Measurements from ENCODE around the gene PTPRCAP. TPM values are rescaled to one million over a fixed set of nuclear protein-coding genes. Genes with fewer than 3 reads are reported as not detected.
A peak's percentile ranks its signal among the peaks of the same experiment; 100 is the strongest.
"Not testable (repeated sequence)": the region's sequence is repeated elsewhere in the genome, so short reads cannot be mapped to it uniquely, and the experiment has no call there.

The PTPRCAP gene
- total and polyA plus RNA-seq, 4 experiments from 2014 or later = 208 to 613 (median 420) TPM

DNA sequence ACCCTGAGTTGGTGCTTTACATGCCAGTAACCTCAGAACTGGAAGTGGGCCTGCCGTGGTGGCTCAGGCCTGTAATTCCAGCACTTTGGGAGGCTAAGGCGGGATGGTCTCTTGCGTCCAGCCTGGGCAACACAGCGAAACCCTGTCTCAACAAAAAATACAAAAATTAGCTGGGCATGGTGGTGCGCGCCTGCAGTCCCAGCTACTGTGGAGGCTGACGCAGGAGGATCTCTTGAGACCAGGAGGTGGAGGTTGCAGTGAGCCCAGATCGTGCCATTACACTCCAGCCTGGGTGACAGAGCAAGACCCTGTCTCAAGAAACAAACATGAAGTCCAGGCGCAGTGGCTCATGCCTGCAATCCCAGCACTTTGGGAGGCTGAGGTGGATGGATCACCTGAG lies 34.4 kb downstream of the PTPRCAP start:
- H3K9me3 ChIP-seq (ENCODE audit: control insufficient read depth in 1 of 2, low read length in 2 of 2); H3K9me3 Mint-ChIP-seq; H3K27me3 Mint-ChIP-seq; H3K27me3 ChIP-seq (ENCODE audit: insufficient read depth, low read length); DNase-seq: not testable (repeated sequence)
- CTCF ChIA-PET (ENCODE audit: partially characterized antibody) = interaction anchor here (1.0 to 5.7 kb wide), 15 partner anchors 10 to 227 kb away, joined by 3 to 65 read pairs (median 6); partner anchors contain the start of genes CARNS1, NUDT8, POLD4 and PTPRCAP
- Histone ChIP-seq H3K36me3 (ENCODE audit: insufficient read depth, low read length) (peaks cover 33% of the 10 kb centered on the region), H3K27ac (ENCODE audit: low read depth, low read length) (peak overlapping the region; percentile 81), H3K4me1 (ENCODE audit: insufficient read depth, low read length) (peaks cover 78% of the 10 kb centered on the region), H3K4me3 (ENCODE audit: low read length in 2 of 2) (peak overlapping the region; percentile 17 to 77)
- H3K4me3 Mint-ChIP-seq = peak overlapping the region; percentile 93 to 100 (median 96)
- POLR2A ChIA-PET (ENCODE audit: partially characterized antibody) = interaction anchor here (1.1 to 21.5 kb wide), 17 partner anchors 11 to 163 kb away, joined by 3 to 2262 read pairs (median 16); partner anchors contain the start of genes AIP, ANKRD13D, CARNS1 and CDK2AP2
- peaks cover 18 to 50% of the 10 kb centered on the region in 2 donors for H3K36me3 Mint-ChIP-seq
- H3K27ac Mint-ChIP-seq = peak overlapping the region; percentile 37 to 98 (median 95)
- peaks cover 27 to 80% (median 45%) of the 10 kb centered on the region in 4 donors for H3K4me1 Mint-ChIP-seq
- intact Hi-C loops (cut with micrococcal nuclease) = loop anchor here (1.0 to 2.0 kb wide), 5 partner anchors 14 to 80 kb away; partner anchors contain the start of genes AIP, PTPRCAP and RPS6KB2

DNA sequence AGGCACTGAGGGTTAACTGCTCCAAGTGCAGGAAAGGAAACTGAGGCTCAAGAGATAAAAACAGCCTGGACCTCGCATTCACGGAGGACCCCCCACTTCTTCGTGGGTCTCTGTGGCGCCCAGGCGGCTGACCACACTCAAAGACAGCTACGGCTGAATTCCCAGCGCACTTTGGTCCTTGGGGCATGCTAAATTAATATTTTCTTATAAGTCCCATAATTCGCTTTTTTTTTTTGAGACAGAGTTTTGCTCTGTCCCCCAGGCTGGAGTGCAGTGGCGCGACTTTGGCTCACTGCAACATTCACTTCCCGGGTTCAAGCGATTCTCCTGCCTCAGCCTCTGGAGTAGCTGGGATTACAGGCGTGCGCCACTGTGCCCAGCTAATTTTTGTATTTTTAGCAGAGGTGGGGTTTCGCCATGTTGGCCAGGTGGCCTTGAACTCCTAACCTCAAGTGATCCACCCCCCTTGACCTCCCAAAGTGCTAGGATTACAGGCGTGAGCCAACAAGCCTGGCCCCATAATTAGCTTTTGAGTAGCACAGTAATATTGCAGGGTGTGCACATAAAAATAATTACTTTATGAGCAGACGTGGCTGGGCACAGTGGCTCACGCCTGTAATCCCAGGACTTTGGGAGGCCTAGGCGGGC lies 35.2 kb downstream of the PTPRCAP start:
- H3K27ac Mint-ChIP-seq = peak overlapping the region; percentile 81 to 98 (median 89)
- H3K4me3 Mint-ChIP-seq = peak overlapping the region; percentile 76 to 97 (median 85)
- H3K27me3 ChIP-seq (ENCODE audit: insufficient read depth, low read length); H3K9me3 Mint-ChIP-seq; H3K27me3 Mint-ChIP-seq; H3K9me3 ChIP-seq (ENCODE audit: control insufficient read depth in 1 of 2, low read length in 2 of 2); DNase-seq: not testable (repeated sequence)
- ChIA-PET CTCF (ENCODE audit: partially characterized antibody) (interaction anchor here (0.9 to 5.7 kb wide), 28 partner anchors 11 to 227 kb away, joined by 3 to 65 read pairs (median 6); partner anchors contain the start of genes CARNS1, NUDT8, PITPNM1 and POLD4), POLR2A (ENCODE audit: partially characterized antibody) (interaction anchor here (0.6 to 21.5 kb wide), 23 partner anchors 10 to 1512 kb away, joined by 3 to 2262 read pairs (median 9); partner anchors contain the start of genes AIP, ANKRD13D, CABP4 and CARNS1)
- H3K4me1 ChIP-seq (ENCODE audit: insufficient read depth, low read length) = peaks cover 78% of the 10 kb centered on the region
- H3K36me3 ChIP-seq (ENCODE audit: insufficient read depth, low read length) = peaks cover 41% of the 10 kb centered on the region
- peaks cover 29 to 80% (median 45%) of the 10 kb centered on the region in 4 donors for H3K4me1 Mint-ChIP-seq
- peaks cover 23 to 56% of the 10 kb centered on the region in 2 donors for H3K36me3 Mint-ChIP-seq
- H3K4me3 ChIP-seq (ENCODE audit: low read length in 2 of 2) = peak overlapping the region; percentile 43 to 88
- intact Hi-C loops (cut with micrococcal nuclease) = loop anchor here (2.0 kb wide), 1 partner anchor 34 kb away; the partner anchor contains the start of gene PTPRCAP
- H3K27ac ChIP-seq (ENCODE audit: low read depth, low read length) = peak overlapping the region; percentile 81

DNA sequence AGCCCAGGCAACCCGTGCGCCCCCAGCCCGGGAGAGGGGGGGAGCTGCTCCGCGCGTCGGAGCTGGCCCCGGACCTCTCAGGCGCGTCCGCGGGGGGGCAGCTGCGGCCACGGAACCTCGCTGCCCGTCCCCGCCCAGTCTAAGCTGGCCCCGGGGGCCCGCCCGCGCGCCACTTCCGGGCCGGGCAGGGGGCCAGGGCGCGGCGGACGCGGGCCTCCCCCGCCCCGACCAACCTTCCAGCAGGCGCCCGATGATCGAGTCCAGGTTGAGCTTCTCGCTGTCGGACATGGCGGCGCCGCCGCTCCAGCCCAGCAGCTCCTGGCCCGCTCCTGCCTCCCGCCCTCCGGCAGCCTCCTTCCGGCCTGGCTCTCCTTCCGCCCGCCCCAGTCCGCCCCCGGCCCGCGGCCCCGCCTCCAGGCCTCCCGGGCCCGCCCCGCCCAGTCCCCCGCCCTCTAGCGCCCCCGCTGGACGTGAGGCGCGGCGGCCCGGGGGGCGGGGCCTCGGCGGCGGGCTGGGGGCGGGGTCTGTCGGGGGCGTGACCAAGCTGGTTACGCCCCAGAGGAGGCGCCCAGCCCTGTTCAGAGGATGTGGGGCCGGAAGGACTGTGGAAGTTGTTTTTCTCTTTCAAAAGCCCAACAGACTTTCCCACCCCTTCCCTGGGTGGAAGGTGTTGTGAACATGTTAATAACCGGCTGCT lies 35.8 kb downstream of the PTPRCAP start, which contains the start of gene PPP1CA:
Gene PPP1CA, minus strand, starts transcription at position 364 of the 697 bp plus-strand sequence. Its CDS starts 76 bp downstream, at position 288.
- ChIA-PET CTCF (ENCODE audit: partially characterized antibody) (interaction anchor here (0.9 to 5.7 kb wide), 28 partner anchors 11 to 229 kb away, joined by 3 to 65 read pairs (median 6); partner anchors contain the start of genes AIP, CARNS1, PITPNM1 and POLD4), POLR2A (ENCODE audit: partially characterized antibody) (interaction anchor here (0.6 to 21.5 kb wide), 32 partner anchors 7 to 1511 kb away, joined by 3 to 2262 read pairs (median 7); partner anchors contain the start of genes AIP, ANKRD13D, CABP4 and CARNS1)
- H3K4me1 ChIP-seq (ENCODE audit: insufficient read depth, low read length) = peaks cover 78% of the 10 kb centered on the region
- Mint-ChIP-seq H3K9me3 (no peaks in the 10 kb centered on the region), H3K4me3 (peak within 1 kb of the TSS; percentile 89 to 97 (median 92)), H3K4me1 (peaks cover 27 to 80% (median 45%) of the 10 kb centered on the region in 4 donors), H3K27ac (peak within 1 kb of the TSS; percentile 83 to 98 (median 89)), H3K27me3 (no peaks in the 10 kb centered on the region), H3K36me3 (peaks cover 22 to 54% of the 10 kb centered on the region in 2 donors)
- DNase-seq = peak; percentile 87 to 97 (median 92)
- peaks cover 37% of the 10 kb centered on the region for H3K36me3 ChIP-seq (ENCODE audit: insufficient read depth, low read length)
- H3K27me3 ChIP-seq (ENCODE audit: insufficient read depth, low read length) = no peaks in the 10 kb centered on the region
- intact Hi-C loops (cut with micrococcal nuclease) = loop anchor here (1.0 to 2.0 kb wide), 5 partner anchors 9 to 107 kb away; partner anchors contain the start of genes CDK2AP2, PTPRCAP and TMEM134
- peak within 1 kb of the TSS; percentile 78 to 88 for H3K4me3 ChIP-seq (ENCODE audit: low read length in 2 of 2)
- H3K27ac ChIP-seq (ENCODE audit: low read depth, low read length) = peak within 1 kb of the TSS; percentile 81
- H3K9me3 ChIP-seq (ENCODE audit: control insufficient read depth in 1 of 2, low read length in 2 of 2) = no peaks in the 10 kb centered on the region

DNA sequence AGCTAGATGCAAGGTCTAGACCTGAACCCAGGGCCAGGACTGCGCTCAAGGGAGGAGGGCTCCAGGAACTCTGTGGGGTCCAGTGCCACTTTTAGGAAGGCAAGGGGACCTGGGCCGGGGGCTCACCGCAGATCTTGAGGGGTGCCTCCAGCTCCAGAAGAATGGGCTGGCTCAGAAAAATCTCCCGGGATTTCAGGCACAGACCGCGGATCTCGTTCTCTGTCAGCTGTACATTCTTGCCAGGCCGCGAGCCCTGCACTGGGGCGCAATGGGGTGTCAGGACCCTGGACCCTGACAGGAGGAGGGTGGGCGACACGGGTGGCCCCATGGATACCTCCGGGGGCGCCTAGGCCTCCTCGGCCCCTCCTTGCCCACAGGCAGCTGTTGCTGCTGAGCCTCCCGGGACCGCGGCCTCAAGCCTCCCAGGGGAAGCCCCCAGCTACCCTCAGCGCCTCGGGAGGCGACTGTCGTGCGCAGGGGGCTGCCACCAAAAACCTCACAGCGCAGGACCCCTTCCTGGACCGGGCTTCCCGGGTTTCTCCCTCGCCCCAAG lies 36.5 kb downstream of the PTPRCAP start:
- CTCF ChIA-PET (ENCODE audit: partially characterized antibody) = interaction anchor here (0.9 to 5.7 kb wide), 29 partner anchors 10 to 229 kb away, joined by 3 to 65 read pairs (median 6); partner anchors contain the start of genes AIP, CARNS1, PITPNM1 and POLD4
- Histone ChIP-seq H3K36me3 (ENCODE audit: insufficient read depth, low read length) (peaks cover 32% of the 10 kb centered on the region), H3K27ac (ENCODE audit: low read depth, low read length) (peak overlapping the region; percentile 78), H3K27me3 (ENCODE audit: insufficient read depth, low read length) (no peaks in the 10 kb centered on the region), H3K4me3 (ENCODE audit: low read length in 2 of 2) (peak overlapping the region; percentile 44 to 78), H3K4me1 (ENCODE audit: insufficient read depth, low read length) (peaks cover 75% of the 10 kb centered on the region), H3K9me3 (ENCODE audit: control insufficient read depth in 1 of 2, low read length in 2 of 2) (no peaks in the 10 kb centered on the region)
- POLR2A ChIA-PET (ENCODE audit: partially characterized antibody) = interaction anchor here (0.6 to 21.5 kb wide), 30 partner anchors 8 to 1510 kb away, joined by 3 to 2262 read pairs (median 8); partner anchors contain the start of genes AIP, ANKRD13D, CABP4 and CARNS1
- DNase-seq = peak in 1 of 5 donors; percentile 69
- no peaks in the 10 kb centered on the region for H3K9me3 Mint-ChIP-seq
- H3K27ac Mint-ChIP-seq = peak overlapping the region; percentile 70 to 90 (median 87)
- H3K36me3 Mint-ChIP-seq = peaks cover 21 to 50% of the 10 kb centered on the region in 2 donors
- H3K4me1 Mint-ChIP-seq = peaks cover 24 to 79% (median 42%) of the 10 kb centered on the region in 4 donors
- intact Hi-C loops (cut with micrococcal nuclease) = loop anchor here (1.0 kb wide), 4 partner anchors 9 to 107 kb away; partner anchors contain the start of genes CDK2AP2 and TMEM134
- H3K4me3 Mint-ChIP-seq = peak overlapping the region; percentile 89 to 94 (median 90)
- H3K27me3 Mint-ChIP-seq = no peaks in the 10 kb centered on the region

DNA sequence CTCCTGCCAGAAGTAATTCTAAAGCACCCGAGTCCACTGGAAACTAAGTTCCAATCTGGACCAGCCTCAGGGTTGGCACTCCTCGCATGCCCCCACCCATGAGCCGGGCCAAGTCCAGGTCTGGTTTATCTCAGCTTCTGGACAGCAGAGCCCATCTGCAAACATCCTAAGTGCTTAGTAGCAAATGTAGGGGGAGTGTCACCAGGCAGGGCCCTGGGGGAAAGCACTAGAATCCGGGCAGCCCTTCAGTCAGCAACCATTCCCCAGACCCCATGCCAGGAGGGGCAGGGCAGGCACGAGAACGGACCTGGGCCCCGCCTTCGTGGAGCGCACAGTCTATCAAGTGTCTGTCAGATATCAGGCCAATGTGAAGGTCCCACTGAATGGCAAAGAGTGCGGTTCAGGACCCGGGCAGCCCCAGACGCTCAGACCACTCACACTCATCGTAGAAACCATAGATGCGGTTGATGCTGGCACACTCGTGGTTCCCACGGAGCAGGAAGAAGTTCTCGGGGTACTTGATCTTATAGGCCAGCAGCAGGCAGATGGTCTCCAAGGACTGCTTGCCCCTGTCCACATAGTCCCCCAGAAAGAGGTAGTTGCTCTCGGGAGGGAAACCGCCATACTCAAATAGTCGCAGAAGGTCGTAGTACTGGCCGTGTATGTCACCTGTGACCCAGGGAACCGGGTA lies 37.1 kb downstream of the PTPRCAP start:
- Histone ChIP-seq H3K36me3 (ENCODE audit: insufficient read depth, low read length) (peaks cover 27% of the 10 kb centered on the region), H3K27ac (ENCODE audit: low read depth, low read length) (peak overlapping the region; percentile 78), H3K4me3 (ENCODE audit: low read length in 2 of 2) (peak overlapping the region; percentile 44 to 78), H3K9me3 (ENCODE audit: control insufficient read depth in 1 of 2, low read length in 2 of 2) (no peaks in the 10 kb centered on the region), H3K27me3 (ENCODE audit: insufficient read depth, low read length) (no peaks in the 10 kb centered on the region), H3K4me1 (ENCODE audit: insufficient read depth, low read length) (peaks cover 69% of the 10 kb centered on the region)
- H3K36me3 Mint-ChIP-seq = peaks cover 21 to 46% of the 10 kb centered on the region in 2 donors
- ChIA-PET CTCF (ENCODE audit: partially characterized antibody) (interaction anchor here (1.2 to 5.7 kb wide), 20 partner anchors 9 to 230 kb away, joined by 3 to 65 read pairs (median 8); partner anchors contain the start of genes AIP, CARNS1, PITPNM1 and POLD4), POLR2A (ENCODE audit: partially characterized antibody) (interaction anchor here (1.0 to 21.5 kb wide), 19 partner anchors 8 to 160 kb away, joined by 3 to 2262 read pairs (median 16); partner anchors contain the start of genes AIP, ANKRD13D, CARNS1 and CDK2AP2)
- H3K4me3 Mint-ChIP-seq = peak overlapping the region; percentile 89 to 94 (median 90)
- no peak for DNase-seq
- no peaks in the 10 kb centered on the region for H3K27me3 Mint-ChIP-seq
- H3K9me3 Mint-ChIP-seq = no peaks in the 10 kb centered on the region
- peaks cover 24 to 73% (median 40%) of the 10 kb centered on the region in 4 donors for H3K4me1 Mint-ChIP-seq
- H3K27ac Mint-ChIP-seq = peak overlapping the region; percentile 70 to 90 (median 87)
- intact Hi-C loops (cut with micrococcal nuclease) = no loop called here
